Mammary epithelial cell (primary cell): Measurements from ENCODE around the gene ATP13A3.

Source experiments
- CTCF ChIP-seq, 2 donors: IDR thresholded peaks in 1 of 2; conservative IDR thresholded peaks in 1 of 2; 2 replicates each; pipeline ENCODE4 v1.5.1; 2011 to 2012; ENCODE audit warnings: inconsistent platforms in 2 of 2, low read length in 2 of 2, mild to moderate bottlenecking in 2 of 2, control low read depth in 1 of 2, low read depth in 1 of 2; ENCODE audit not compliant: insufficient read depth in 1 of 2; ENCODE audit errors: extremely low read depth in 1 of 2
- EZH2 ChIP-seq: IDR thresholded peaks from 2 replicates; pipeline ENCODE4 v1.6.1; 2012; ENCODE audit warnings: low read length, inconsistent platforms, borderline replicate concordance

GRCh38 chr3:194365978-194366490 lies 120.8 kb downstream of the ATP13A3 start:
- TF ChIP-seq CTCF (conservative IDR thresholded peaks at IDR 0.05 in 1 of 2, IDR thresholded peaks at IDR 0.05 in 1 of 2; ENCODE audit: extremely low read depth in 1 of 2, insufficient read depth in 1 of 2, low read depth in 1 of 2, low read length in 2 of 2) (no peak), EZH2 (no peak)
